Trophoblast cell (in vitro differentiated cells and primary cell): ENCODE data around the gene SYNJ2.

Experiments used
- DNase-seq, 2 donors: peaks; one replicate each; pipeline ENCODE4 v3.0.0-alpha.2; 2016
- H2AFZ ChIP-seq: 2 replicates; pipeline ENCODE4 v1.6.1; 2013; ENCODE audit warnings: low read length, moderate library complexity, mild to moderate bottlenecking; ENCODE audit not compliant: insufficient read depth, poor library complexity
- H2AK5ac ChIP-seq: 2 replicates; pipeline ENCODE4 v1.6.1; 2013; ENCODE audit warnings: mild to moderate bottlenecking, low read length
- H2BK120ac ChIP-seq: 2 replicates; pipeline ENCODE4 v1.6.1; 2013; ENCODE audit warnings: low read length, mild to moderate bottlenecking, moderate library complexity; ENCODE audit not compliant: insufficient read depth, poor library complexity
- H2BK12ac ChIP-seq: 2 replicates; pipeline ENCODE4 v1.6.1; 2013; ENCODE audit warnings: mild to moderate bottlenecking, low read length, moderate library complexity
- H2BK5ac ChIP-seq: 2 replicates; pipeline ENCODE4 v1.6.1; 2013; ENCODE audit warnings: low read length, low read depth, moderate library complexity, mild to moderate bottlenecking; ENCODE audit not compliant: poor library complexity
- H3K14ac ChIP-seq: 2 replicates; pipeline ENCODE4 v1.6.1; 2013; ENCODE audit warnings: mild to moderate bottlenecking, low read length
- H3K18ac ChIP-seq: 2 replicates; pipeline ENCODE4 v1.6.1; 2013; ENCODE audit warnings: mild to moderate bottlenecking, low read length
- H3K23ac ChIP-seq: 2 replicates; pipeline ENCODE4 v1.6.1; 2013; ENCODE audit warnings: low read length
- H3K27ac ChIP-seq: 2 replicates; pipeline ENCODE4 v1.5.1; 2013; ENCODE audit warnings: low read depth, mild to moderate bottlenecking, inconsistent platforms, low read length, moderate library complexity
- H3K27me3 ChIP-seq: 2 replicates; pipeline ENCODE4 v1.6.1; 2013; ENCODE audit warnings: inconsistent platforms, mild to moderate bottlenecking, low read length, moderate library complexity; ENCODE audit not compliant: insufficient read depth
- H3K36me3 ChIP-seq, 2 experiments: 1 replicate in 1 of 2; 2 replicates in 1 of 2; pipeline ENCODE4 v1.6.1; 2013; ENCODE audit warnings: low read length in 2 of 2, mild to moderate bottlenecking in 2 of 2, moderate library complexity in 1 of 2; ENCODE audit not compliant: insufficient read depth in 2 of 2, control insufficient read depth in 1 of 2
- H3K4ac ChIP-seq: 2 replicates; pipeline ENCODE4 v1.6.1; 2013; ENCODE audit warnings: low read depth, mild to moderate bottlenecking, low read length, moderate library complexity
- H3K4me1 ChIP-seq, 2 experiments: 1 replicate in 1 of 2; 2 replicates in 1 of 2; pipeline ENCODE4 v1.6.1; 2013; ENCODE audit warnings: low read length in 2 of 2, mild to moderate bottlenecking in 2 of 2, moderate library complexity in 1 of 2; ENCODE audit not compliant: insufficient read depth in 2 of 2, control insufficient read depth in 1 of 2
- H3K4me2 ChIP-seq: 2 replicates; pipeline ENCODE4 v1.6.1; 2013; ENCODE audit warnings: inconsistent platforms, mild to moderate bottlenecking, low read length, moderate library complexity
- H3K4me3 ChIP-seq: 2 replicates; pipeline ENCODE4 v1.5.1; 2013; ENCODE audit warnings: mild to moderate bottlenecking, low read depth, low read length, inconsistent platforms
- H3K79me1 ChIP-seq: one replicate; pipeline ENCODE4 v1.6.1; 2013; ENCODE audit warnings: low read length
- H3K79me2 ChIP-seq: 2 replicates; pipeline ENCODE4 v1.6.1; 2013; ENCODE audit warnings: low read length, mild to moderate bottlenecking; ENCODE audit not compliant: control insufficient read depth, insufficient read depth, poor library complexity
- H3K9ac ChIP-seq: 2 replicates; pipeline ENCODE4 v1.6.1; 2013; ENCODE audit warnings: mild to moderate bottlenecking, low read length
- H3K9me3 ChIP-seq: 2 replicates; pipeline ENCODE4 v1.6.1; 2013; ENCODE audit warnings: low read depth, mild to moderate bottlenecking, control low read depth, inconsistent platforms, low read length; ENCODE audit not compliant: insufficient read depth
- H4K12ac ChIP-seq: 2 replicates; pipeline ENCODE4 v1.6.1; 2013; ENCODE audit warnings: low read depth, mild to moderate bottlenecking, low read length, moderate library complexity
- H4K8ac ChIP-seq: 2 replicates; pipeline ENCODE4 v1.6.1; 2013; ENCODE audit warnings: low read depth, mild to moderate bottlenecking, low read length, moderate library complexity
- H4K91ac ChIP-seq: one replicate; pipeline ENCODE4 v1.6.1; 2013; ENCODE audit warnings: low read depth, mild to moderate bottlenecking, low read length, moderate library complexity
- WGBS: extraction: QIAGEN DNeasy Blood & Tissue Kit; methylation state at CpG from one replicate; pipeline ENCODE4 v1.1.7; 2013; ENCODE audit warnings: missing lambda C conversion rate; ENCODE audit not compliant: insufficient read length, insufficient coverage; ENCODE audit errors: extremely low coverage; 5-methylcytosine and 5-hydroxymethylcytosine counted together

The SYNJ2 gene

GRCh38 chr6:158056355-158056754 is 74.7 kb downstream of the SYNJ2 start:
- Histone ChIP-seq H3K9ac (no peak overlapping the region), H3K4me3 (no peak overlapping the region), H3K9me3 (peaks cover 1% of the 10 kb centered on the region), H3K79me2 (peaks cover 3% of the 10 kb centered on the region), H4K12ac (no peak overlapping the region), H3K4me2 (no peak overlapping the region), H3K27me3 (no peaks in the 10 kb centered on the region), H3K14ac (no peak overlapping the region), H3K4ac (no peak overlapping the region), H2BK5ac (no peak overlapping the region), H2AK5ac (no peak overlapping the region), H2BK12ac (no peak overlapping the region), H3K79me1 (peaks cover 6% of the 10 kb centered on the region), H3K4me1 (peaks cover 12 to 14% of the 10 kb centered on the region in 2 experiments), H3K23ac (no peak overlapping the region), H4K91ac (no peak overlapping the region), H3K18ac (no peak overlapping the region), H2AFZ (no peak overlapping the region), H4K8ac (no peak overlapping the region), H2BK120ac (no peak overlapping the region), H3K36me3 (peaks cover 5 to 17% of the 10 kb centered on the region in 2 experiments), H3K27ac (no peak overlapping the region)
- WGBS, result no CpG with 5 or more reads among the region's 9 CpGs
- no peak for DNase-seq

- Histone ChIP-seq H4K8ac (no peak overlapping the region), H3K4ac (no peak overlapping the region), H2BK12ac (no peak overlapping the region), H3K79me2 (peaks cover 3% of the 10 kb centered on the region), H3K4me1 (peaks cover 12 to 14% of the 10 kb centered on the region in 2 experiments), H2BK120ac (no peak overlapping the region), H4K91ac (no peak overlapping the region), H3K4me3 (no peak overlapping the region), H3K23ac (no peak overlapping the region), H3K9me3 (peaks cover 1% of the 10 kb centered on the region), H4K12ac (no peak overlapping the region), H3K27ac (no peak overlapping the region), H3K36me3 (peaks cover 6 to 18% of the 10 kb centered on the region in 2 experiments), H3K9ac (no peak overlapping the region), H3K14ac (no peak overlapping the region), H2AFZ (no peak overlapping the region), H3K18ac (no peak overlapping the region), H2AK5ac (no peak overlapping the region), H2BK5ac (no peak overlapping the region), H3K79me1 (peaks cover 6% of the 10 kb centered on the region), H3K4me2 (no peak overlapping the region), H3K27me3 (no peaks in the 10 kb centered on the region)
- DNase-seq, result no peak
- WGBS, result no CpG with 5 or more reads among the region's 9 CpGs
Observed at GRCh38 chr6:158056804-158057203, 75.1 kb downstream of the SYNJ2 start.

- peaks cover 3% of the 10 kb centered on the region for H3K9me3 ChIP-seq
- no peak overlapping the region for H3K4me2 ChIP-seq
- no peak overlapping the region for H2AK5ac ChIP-seq
- H3K4me1 ChIP-seq, result peaks cover 12 to 14% of the 10 kb centered on the region in 2 experiments
- peak in 1 of 2 donors; percentile 37 for DNase-seq
- peaks cover 3% of the 10 kb centered on the region for H3K79me2 ChIP-seq
- H4K12ac ChIP-seq, result no peak overlapping the region
- H4K91ac ChIP-seq, result no peak overlapping the region
- no peaks in the 10 kb centered on the region for H3K27me3 ChIP-seq
- H3K9ac ChIP-seq, result no peak overlapping the region
- H3K23ac ChIP-seq, result no peak overlapping the region
- no peak overlapping the region for H2BK12ac ChIP-seq
- H3K4me3 ChIP-seq, result no peak overlapping the region
- no CpG with 5 or more reads among the region's 21 CpGs for WGBS
- no peak overlapping the region for H3K14ac ChIP-seq
- H3K79me1 ChIP-seq, result peaks cover 6% of the 10 kb centered on the region
- H3K36me3 ChIP-seq, result peaks cover 12 to 24% of the 10 kb centered on the region in 2 experiments
- H4K8ac ChIP-seq, result no peak overlapping the region
- no peak overlapping the region for H2AFZ ChIP-seq
- no peak overlapping the region for H3K4ac ChIP-seq
- H3K18ac ChIP-seq, result no peak overlapping the region
- H2BK120ac ChIP-seq, result no peak overlapping the region
- no peak overlapping the region for H3K27ac ChIP-seq
- H2BK5ac ChIP-seq, result no peak overlapping the region
Observed at GRCh38 chr6:158057213-158057987, 75.7 kb downstream of the SYNJ2 start.

- no peak for DNase-seq
- H2AK5ac ChIP-seq, result no peak overlapping the region
- peaks cover 3% of the 10 kb centered on the region for H3K79me2 ChIP-seq
- no peak overlapping the region for H3K27ac ChIP-seq
- no CpG with 5 or more reads among the region's 1 CpG for WGBS
- H3K23ac ChIP-seq, result no peak overlapping the region
- H3K9ac ChIP-seq, result no peak overlapping the region
- H3K18ac ChIP-seq, result no peak overlapping the region
- no peak overlapping the region for H4K12ac ChIP-seq
- H3K4me1 ChIP-seq, result peaks cover 12 to 14% of the 10 kb centered on the region in 2 experiments
- H3K4me3 ChIP-seq, result no peak overlapping the region
- no peak overlapping the region for H3K14ac ChIP-seq
- H4K8ac ChIP-seq, result no peak overlapping the region
- peaks cover 3% of the 10 kb centered on the region for H3K9me3 ChIP-seq
- H3K79me1 ChIP-seq, result peaks cover 6% of the 10 kb centered on the region
- no peaks in the 10 kb centered on the region for H3K27me3 ChIP-seq
- H2BK5ac ChIP-seq, result no peak overlapping the region
- H2BK12ac ChIP-seq, result no peak overlapping the region
- no peak overlapping the region for H3K4ac ChIP-seq
- no peak overlapping the region for H4K91ac ChIP-seq
- peaks cover 12 to 27% of the 10 kb centered on the region in 2 experiments for H3K36me3 ChIP-seq
- H2AFZ ChIP-seq, result no peak overlapping the region
- H2BK120ac ChIP-seq, result no peak overlapping the region
- no peak overlapping the region for H3K4me2 ChIP-seq
Observed at GRCh38 chr6:158058171-158058651, 76.5 kb downstream of the SYNJ2 start.
